ENCODE measurements around the gene NPLOC4.

NPLOC4 gene

DNA sequence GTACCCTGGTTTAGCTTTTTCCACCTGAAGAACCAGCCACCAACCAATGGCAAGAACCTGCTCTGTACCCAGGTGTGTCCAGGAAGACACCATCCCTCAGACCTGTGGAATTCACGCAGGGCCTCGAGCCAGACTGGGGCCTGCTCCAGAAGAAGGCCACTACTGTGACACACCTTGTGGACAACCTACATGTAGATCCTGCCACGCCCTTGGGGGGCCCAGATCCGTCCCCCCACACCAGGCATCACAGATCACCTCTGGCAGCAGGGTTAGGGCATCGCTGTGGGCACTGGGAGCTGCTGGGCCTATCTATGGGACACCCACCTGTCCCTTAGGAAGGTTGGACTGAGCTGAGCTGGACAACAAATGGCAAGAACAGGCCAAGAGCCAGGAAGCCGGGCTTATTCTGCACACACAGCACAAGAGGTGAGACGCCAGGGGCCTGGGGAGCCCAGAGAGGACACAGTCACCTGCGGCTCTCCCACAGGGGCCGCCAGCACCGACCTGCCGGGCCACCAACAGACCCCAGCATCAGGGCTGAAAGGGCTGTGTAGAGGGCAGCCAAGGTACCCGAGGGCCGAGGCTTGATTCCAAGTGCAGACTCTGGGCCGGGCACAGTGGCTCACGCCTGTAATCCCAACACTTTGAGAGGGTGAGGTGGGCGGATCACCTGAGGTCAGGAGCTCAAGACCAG lies 92.5 kb downstream of the NPLOC4 start:
- DNase-seq = no peak

GRCh38 chr17:81543756-81544155 lies 93.2 kb downstream of the NPLOC4 start:
- DNase-seq = no peak

GRCh38 chr17:81543339-81543675 lies 93.6 kb downstream of the NPLOC4 start:
- DNase-seq = no peak

GRCh38 chr17:81542431-81543338 lies 94.2 kb downstream of the NPLOC4 start:
- DNase-seq = no peak

DNA sequence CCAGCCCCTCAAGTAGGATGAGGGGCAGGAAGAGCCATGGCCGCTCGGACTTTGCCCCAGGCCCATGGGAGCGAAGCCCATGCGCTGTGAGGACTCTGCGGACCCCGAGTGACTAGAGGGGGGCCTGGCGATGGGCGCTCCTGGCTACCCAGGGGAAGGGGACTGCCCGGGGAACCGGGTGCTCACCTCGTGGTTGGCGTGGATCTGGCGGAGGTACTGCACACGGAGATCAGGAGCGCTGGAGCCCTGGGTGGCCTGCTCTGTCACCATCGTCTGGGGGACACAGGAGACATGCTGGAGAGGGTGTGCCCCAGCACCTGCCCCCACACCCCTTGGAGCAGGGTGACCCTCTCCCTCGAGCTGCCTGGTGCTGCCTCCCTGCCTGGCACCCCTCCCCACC lies 95.8 kb downstream of the NPLOC4 start:
- no peak for DNase-seq

- no peak for DNase-seq
Observed at GRCh38 chr17:81540676-81541027, 96.3 kb downstream of the NPLOC4 start.

- no peak for DNase-seq
Observed at GRCh38 chr17:81539961-81540675, 96.8 kb downstream of the NPLOC4 start.

GRCh38 chr17:81539571-81539900 lies 97.4 kb downstream of the NPLOC4 start:
- DNase-seq = no peak

GRCh38 chr17:81538651-81539570 lies 98.0 kb downstream of the NPLOC4 start:
- DNase-seq = no peak

DNA sequence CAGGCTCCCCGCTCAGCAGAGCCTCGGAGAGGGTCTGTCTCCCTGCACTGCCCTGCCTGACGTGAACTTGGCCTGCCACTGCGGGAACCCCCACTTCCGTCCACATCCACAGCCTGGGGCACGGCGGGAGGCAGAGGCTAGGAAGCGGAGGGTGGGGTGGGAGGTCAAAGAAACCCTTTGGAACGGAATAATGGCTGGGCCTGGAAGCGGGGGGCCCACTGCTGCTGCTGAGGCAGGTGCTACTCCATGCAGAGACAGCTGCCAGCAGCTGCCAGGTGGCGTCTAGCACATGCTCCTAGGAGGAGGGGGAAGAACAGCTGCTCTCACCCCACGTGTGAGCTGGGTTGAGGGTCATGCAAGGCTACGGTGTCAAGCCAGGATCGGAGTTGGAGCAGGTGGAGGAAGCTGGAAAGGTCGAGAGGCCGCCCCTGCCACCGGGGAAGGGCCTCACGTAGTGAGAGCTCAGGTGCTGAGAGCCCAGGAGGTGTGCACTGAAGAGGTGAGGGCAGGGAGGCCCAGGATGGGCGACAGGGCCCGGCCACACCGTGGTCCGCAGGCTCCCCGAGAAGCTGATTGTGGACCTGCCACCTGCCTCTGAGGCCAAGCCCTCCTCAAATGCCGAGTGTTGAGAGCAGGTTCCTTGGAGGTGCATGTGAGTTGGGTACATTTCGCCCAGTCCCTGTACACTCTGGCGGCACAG lies 98.9 kb downstream of the NPLOC4 start:
- no peak for DNase-seq

DNA sequence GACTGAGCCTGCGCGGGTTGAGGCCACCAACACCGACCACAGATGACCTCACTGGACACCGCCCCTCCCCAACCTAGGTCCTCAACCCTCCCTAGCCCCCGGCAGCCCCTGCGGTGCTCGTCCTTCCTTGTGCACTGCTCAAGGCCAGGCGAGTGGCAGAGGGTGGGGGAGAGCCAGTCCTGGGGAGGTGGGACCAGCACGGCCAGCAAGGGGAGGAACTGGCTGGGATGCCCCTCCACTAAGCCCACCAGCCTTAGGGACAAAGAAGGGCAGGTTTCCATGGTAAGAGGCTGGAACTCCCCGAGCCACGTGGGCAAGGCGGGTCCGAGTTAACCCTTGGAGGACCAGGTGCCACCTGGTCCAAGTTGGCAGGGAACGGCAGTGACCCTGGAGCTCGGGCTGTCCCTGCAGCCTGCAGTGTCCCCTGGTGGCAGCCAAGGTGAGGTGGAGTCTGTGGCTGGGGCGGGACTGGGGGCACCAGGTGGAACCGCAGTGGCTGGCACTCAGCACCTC lies 99.5 kb downstream of the NPLOC4 start:
- DNase-seq = peak; percentile 58

DNA sequence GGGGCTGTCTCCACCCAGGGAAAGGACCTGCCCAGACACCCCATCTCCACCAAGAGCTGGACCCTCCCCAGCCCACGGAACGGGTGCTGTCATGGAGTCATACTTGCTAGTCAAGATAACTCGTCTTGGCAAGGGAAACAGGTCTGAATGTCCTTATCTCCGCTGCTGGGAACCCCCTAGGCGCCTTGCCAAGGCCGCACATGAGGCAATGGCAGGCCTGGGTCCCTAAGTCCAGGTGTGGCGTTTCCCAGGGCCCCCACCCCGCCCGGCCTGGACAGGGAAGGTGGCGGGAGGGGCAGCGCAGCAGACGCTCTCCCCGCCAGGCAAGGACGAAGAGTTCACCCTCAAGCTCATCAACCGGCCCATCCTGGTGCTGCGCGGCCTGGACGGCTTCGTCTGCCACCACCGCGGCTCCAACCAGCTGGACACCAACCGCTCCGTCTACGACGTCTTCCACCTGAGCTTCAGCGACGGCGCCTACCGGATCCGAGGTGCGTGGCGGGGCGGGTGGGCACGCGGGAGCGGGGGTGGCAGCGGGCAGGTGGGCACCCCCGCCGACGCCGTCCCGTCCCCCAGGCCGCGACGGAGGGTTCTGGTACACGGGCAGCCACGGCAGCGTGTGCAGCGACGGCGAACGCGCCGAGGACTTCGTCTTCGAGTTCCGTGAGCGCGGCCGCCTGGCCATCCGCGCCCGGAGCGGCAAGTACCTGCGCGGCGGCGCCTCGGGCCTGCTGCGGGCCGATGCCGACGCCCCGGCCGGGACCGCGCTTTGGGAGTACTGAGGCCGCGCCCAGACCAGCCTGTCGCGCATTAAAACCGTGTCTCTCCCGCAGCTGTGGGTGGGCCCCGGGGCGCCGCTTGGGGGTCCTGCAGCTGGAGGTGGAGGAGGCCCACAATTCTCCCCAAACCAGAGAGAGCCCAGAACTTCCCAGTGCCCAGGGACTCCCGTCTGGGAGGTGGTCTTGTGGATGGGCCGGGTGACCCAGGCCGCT lies 100.3 kb downstream of the NPLOC4 start:
- no peak for DNase-seq

DNA sequence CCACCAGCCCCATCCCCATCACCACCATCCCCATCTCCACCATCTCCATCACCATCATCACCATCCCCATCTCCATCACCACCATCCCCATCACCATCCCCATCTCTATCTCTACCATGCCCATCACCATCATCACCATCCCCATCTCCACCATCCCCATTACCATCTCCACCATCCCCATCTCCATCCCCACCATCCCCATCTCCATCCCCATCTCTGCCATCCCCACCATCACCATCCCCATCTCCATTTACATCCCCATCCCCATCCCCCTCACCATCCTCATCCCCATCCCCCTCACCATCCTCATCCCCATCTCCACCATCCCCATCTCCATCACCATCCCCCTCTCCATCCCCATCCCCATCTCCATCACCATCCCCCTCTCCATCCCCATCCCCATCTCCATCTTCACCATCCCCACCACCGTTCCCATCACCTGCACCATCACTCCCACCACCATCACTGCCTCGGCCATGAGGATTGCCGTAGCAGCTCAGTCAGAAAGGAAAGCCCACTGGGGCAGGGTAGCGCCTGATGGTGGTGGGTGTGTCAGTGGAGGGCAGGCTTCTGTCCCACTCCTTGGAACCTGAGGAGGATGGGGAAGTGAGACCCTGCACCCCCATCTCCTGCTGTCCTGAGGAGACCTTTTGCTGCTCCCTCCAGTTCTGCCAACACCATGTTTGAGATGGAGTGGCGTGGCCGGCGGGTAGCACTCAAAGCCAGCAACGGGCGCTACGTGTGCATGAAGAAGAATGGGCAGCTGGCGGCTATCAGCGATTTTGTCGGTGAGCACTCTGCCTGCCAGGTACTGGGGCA lies 101.2 kb downstream of the NPLOC4 start:
- DNase-seq = no peak

DNA sequence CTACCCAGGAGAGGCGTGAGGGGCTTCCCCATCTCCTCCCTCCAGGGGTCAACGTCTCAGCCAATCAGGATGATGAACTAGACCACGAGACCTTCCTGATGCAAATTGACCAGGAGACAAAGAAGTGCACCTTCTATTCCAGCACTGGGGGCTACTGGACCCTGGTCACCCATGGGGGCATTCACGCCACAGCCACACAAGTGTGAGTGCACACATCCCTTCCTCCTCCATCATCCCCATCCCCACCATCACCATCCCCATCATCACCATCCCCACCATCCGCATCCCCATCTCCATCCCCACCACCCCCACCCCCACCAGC lies 101.9 kb downstream of the NPLOC4 start:
- DNase-seq = no peak

GRCh38 chr17:81534157-81535006 lies 102.5 kb downstream of the NPLOC4 start:
- no peak for DNase-seq

- no peak for DNase-seq
Observed at GRCh38 chr17:81533339-81534141, 103.4 kb downstream of the NPLOC4 start.

DNA sequence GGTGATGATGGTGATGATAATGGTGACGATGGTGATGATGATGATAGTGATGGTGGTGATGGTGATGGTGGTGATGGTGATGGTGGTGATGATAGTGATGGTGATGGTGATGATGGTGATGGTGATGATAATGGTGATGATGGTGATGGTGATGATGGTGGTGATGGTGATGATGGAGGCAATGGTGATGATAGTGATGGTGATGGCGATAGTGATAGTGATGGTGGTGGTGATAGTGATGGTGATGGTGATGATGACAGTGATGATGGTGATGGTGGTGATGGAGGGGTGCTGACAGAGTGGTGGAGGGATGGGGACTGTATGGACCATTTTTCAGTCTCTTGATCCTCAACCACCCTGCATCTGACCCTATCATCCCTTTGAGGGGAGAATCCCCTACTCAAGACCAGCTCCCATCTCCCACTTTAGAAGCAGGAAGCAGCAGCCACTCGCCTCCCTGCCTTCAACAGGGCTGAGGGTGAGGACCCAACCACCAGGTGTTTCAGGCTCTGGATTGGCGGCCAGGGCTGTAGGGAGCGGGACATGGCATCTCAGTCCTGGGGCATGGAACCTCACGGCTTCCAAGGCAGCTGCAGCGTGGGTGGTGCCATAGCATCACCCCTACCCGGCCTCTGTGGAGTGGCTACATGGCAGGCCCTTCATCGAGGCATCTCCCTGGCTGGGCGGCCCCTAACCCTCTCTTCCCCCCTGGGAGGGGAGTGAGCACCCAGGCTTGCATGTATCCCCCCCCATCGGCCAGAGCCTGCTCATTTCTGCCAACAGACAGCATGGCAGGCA lies 104.2 kb downstream of the NPLOC4 start:
- DNase-seq = no peak

Measured in CD4-positive, alpha-beta T cell treated with Interleukin-15 for 1 hour (primary cell).